Upper lobe of left lung (tissue), 4 donors: ENCODE measurements around the gene PSMC1.

Experiments used
- EP300 ChIP-seq, 4 donors: sonication (generic); formaldehyde crosslinking; IDR thresholded peaks; one replicate each; pipeline ENCODE4 v1.5.1; 2017; ENCODE audit warnings: antibody characterized with exemption in 4 of 4, control low read depth in 2 of 4
- POLR2A ChIP-seq, 4 donors: fragments of 450-650 bp; IDR thresholded peaks; one replicate each; pipeline ENCODE4 v1.5.1; 2016 to 2017; ENCODE audit warnings: antibody characterized with exemption in 4 of 4, mild to moderate bottlenecking in 2 of 4
- POLR2AphosphoS5 ChIP-seq, 2 donors: sonication (generic); formaldehyde crosslinking; IDR thresholded peaks; one replicate each; pipeline ENCODE4 v1.5.1; 2017; ENCODE audit warnings: antibody characterized with exemption in 2 of 2
- TF ChIP-seq, protein P1 (sequence below), 6 experiments: fragments of 450-650 bp in 4 of 6; fragments of 200-600 bp in 2 of 6; sonication (generic) in 2 of 6; IDR thresholded peaks; one replicate each; pipeline ENCODE4 v1.5.1; 2016 to 2019; ENCODE audit warnings: antibody characterized with exemption in 6 of 6

GRCh38 chr14:90281261-90281660, 24.9 kb downstream of the PSMC1 start:
- TF ChIP-seq POLR2AphosphoS5 (IDR thresholded peaks at IDR 0.05) (no peak), EP300 (IDR thresholded peaks at IDR 0.05) (no peak), POLR2A (IDR thresholded peaks at IDR 0.05) (no peak)
- TF ChIP-seq, protein P1, sequence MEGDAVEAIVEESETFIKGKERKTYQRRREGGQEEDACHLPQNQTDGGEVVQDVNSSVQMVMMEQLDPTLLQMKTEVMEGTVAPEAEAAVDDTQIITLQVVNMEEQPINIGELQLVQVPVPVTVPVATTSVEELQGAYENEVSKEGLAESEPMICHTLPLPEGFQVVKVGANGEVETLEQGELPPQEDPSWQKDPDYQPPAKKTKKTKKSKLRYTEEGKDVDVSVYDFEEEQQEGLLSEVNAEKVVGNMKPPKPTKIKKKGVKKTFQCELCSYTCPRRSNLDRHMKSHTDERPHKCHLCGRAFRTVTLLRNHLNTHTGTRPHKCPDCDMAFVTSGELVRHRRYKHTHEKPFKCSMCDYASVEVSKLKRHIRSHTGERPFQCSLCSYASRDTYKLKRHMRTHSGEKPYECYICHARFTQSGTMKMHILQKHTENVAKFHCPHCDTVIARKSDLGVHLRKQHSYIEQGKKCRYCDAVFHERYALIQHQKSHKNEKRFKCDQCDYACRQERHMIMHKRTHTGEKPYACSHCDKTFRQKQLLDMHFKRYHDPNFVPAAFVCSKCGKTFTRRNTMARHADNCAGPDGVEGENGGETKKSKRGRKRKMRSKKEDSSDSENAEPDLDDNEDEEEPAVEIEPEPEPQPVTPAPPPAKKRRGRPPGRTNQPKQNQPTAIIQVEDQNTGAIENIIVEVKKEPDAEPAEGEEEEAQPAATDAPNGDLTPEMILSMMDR (IDR thresholded peaks at IDR 0.05) = no peak
